OCI-M2 (cell line): ENCODE results near the gene SLC4A5.

Experiments
- DNase-seq: peaks from one replicate; lab custom pipeline; 2025; ENCODE audit not compliant: unreplicated experiment; lab: John Stamatoyannopoulos, UW

Gene SLC4A5

DNA sequence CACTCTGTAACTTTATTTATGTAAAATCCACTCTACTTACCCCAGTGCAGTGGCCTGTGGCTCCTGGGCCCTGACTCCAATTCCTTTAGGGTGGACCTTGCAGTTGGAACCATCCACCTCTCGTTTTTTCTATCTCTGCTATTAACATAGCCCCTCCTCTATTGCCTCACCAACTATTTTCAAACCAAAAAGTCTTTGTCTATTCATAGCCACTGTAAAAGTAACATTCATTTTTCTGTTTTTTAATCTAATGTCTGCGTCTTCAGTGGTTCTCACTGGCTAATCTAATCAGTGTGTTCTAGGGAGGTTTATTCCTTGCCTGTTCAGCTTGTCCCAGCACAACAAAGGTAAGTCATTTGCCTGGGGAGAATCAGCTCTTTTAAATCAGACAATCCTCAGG is at the start of gene SLC4A5:
Gene SLC4A5, minus strand, starts transcription at position 101 of the 400 bp plus-strand sequence. CDS start 28,393 bp downstream, outside the sequence.
- no peak for DNase-seq

DNA sequence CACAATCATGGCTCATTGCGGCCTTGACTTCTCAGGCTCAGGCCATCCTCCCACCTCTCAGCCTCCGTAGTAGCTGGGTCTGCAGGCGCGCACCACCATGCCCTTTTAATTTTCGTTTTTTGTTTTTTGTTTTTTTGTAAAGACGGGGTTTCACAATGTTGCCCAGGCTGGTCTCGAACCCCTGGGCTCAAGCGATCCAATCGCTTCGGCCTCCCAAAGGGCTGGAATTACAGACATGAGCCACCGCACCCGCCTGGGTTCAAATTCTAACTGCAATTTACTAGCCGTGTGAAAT is 49.2 kb upstream of the SLC4A5 start:
- DNase-seq: no peak

GRCh38 chr2:74391580-74392448 is 48.6 kb upstream of the SLC4A5 start:
- DNase-seq: peak; percentile 45

DNA sequence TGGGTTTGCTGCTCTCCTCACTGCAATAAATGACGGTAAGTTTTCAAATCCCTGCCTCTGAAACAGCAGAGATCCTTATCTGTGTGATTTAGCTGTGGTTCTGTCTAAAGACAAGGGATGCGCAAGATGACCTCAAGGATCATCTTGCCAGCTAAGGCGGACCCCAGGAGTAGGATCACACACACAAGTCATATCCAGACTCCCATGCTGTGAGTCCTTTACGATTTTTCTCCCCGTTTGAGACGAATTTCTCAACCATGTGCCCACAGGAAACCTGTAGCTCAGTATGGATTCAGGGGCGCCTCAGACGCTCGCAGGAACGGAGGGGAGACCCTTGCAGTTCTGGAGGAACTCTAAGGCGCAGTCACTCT is 48.0 kb upstream of the SLC4A5 start:
- DNase-seq: no peak

DNA sequence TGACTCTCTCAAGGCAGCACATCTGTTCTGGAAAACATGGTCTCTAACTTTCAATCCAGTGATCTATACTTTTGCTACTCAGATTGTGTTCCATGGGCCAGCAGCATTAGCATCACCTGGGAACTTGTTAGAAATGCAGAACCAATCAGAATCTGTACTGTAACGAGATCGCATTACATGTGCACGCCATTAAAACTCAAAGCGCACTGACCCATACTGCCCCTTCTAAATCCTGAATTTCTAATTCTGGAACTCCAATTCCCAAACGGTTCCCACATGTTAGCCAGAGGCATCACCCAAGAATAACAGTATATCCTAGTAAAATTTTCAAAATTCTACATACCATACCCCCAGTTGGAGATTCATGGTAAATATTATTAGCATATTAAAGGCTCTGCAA is 47.4 kb upstream of the SLC4A5 start:
- no peak for DNase-seq

DNA sequence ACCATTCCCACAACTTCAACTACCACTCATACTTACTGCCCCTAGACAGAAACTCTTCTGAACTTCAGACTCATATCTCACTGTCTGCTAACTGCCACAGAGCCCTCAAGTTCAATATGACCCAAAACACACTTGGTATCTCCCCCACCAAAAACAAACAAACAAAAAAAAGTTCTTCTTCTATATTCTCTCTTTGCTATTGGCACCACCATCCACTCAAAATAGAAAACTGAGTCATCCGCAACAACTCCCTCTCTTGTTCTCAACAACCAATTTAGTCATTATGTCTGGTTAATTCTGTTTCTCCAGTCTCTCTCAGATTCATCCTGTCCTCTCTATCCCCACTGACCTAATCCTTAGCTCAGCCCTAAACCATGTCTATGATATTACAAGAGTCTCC is 44.1 kb upstream of the SLC4A5 start:
- no peak for DNase-seq

DNA sequence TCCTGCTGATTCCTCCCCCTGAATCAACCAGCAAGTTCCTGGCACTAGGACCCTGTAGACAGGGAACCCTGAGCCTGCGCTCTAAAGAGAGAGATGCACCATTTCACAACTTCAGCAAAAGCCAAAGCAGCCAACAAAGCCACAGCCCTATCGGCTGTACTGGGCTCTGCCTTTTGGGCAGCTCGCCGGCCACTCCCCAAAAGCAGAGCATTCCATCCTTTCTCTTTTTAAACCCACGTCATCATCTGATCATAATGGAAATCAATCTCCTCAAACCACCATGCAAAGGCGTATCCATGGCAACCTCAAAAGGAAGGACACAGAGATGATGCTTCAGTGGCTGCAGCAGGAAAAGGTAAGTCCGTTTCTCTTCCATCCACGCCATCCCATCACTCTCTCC is 42.2 kb upstream of the SLC4A5 start:
- DNase-seq: no peak

DNA sequence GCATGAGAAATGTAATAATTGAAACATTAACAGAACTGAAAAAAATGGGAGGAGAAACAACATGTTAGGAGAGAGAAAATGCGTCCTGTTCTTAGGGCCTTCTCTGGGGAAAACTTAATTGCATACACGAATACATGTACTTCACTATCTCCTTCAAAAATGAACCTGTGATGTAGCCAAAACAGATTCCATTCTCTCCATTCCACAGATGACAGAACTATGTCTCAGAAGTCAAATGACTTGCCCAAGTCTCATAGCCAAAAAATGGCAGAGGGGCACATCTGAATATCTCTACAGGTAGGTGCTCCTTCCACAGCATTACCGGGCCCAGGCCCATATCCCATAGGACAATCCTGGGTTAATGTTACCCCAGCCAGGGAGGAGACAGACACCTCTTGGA is 40.8 kb upstream of the SLC4A5 start:
- no peak for DNase-seq

- DNase-seq: no peak
Observed at GRCh38 chr2:74383254-74383653, 40.0 kb upstream of the SLC4A5 start.

- DNase-seq: no peak
Observed at GRCh38 chr2:74381751-74382150, 38.5 kb upstream of the SLC4A5 start.

- DNase-seq: no peak
Observed at GRCh38 chr2:74379851-74380789, 36.9 kb upstream of the SLC4A5 start, which contains the start of gene DCTN1. DCTN1 (minus strand) TSS chr2:74380311; CDS start chr2:74380037, 274 bp downstream.

DNA sequence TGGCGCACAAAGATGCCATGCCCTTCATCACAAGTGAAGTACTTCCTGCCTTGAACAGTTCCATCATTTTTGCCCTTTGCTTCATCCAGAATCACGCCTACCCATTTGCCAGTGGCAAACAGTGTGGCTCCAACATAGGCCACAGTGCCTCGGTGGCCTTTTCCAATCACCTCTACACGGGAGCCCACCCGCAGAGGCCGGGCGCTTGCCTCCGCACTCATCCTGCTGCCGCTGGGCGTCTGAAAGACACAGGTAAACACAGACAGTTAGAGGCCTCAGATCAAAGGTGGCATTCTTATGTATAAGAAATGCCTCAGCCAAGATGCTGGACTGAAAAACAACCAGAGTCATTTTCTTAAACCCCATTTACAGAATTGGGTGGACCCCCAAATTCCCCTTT is 34.8 kb upstream of the SLC4A5 start:
- DNase-seq: no peak

GRCh38 chr2:74375838-74376237 is 32.6 kb upstream of the SLC4A5 start:
- DNase-seq: no peak

DNA sequence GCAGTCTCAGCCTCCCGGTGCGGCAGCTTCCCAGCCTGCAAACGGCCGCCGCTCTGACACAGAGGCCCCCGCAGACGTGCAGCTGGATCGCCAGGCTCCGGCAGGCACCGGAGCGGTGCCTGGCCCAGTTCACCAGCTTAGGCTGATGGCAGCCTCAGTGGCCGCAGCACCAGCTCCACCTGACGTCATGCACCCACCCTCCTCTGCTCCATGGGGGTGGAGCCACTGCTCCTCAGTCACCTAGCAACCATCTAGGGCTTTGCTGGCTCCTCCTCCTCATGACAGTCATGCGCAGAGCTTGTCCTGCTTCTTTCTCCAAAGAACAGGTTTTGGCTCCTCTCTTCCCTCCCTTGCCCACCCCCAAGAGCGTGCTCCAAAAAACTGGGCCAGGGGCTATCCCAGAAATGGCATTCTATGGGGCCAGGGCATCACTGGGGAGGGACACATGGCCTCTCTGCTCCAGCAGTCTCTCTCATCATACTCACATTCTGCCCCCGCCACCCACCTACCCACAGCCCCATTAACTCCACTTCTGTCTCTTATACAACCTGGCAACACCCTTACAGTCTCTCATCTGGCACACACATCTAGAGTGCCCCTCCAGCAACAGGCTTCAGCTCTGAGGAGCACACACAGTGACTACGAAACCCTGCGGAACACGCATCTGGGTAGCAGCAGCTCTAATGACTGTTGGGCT is 31.4 kb upstream of the SLC4A5 start:
- DNase-seq: no peak

DNA sequence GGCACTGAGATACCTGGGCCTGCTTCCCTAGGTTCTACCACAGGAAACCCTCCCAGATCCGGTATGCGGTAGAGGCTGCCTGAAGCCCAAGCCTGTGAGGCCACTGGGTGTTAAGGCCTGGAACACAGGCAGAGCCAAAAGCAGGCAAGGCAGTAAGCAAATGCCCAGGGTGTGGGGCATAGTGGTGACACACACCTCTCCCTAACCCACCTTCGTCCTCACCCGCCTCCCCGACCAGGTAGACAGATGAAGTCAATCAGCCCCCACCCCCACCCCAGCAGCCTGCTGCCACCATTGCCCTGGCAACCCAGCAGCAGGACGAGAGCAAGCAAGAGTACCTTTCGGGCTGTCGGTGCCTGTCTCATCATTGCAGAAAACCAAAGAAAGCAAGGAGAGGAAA is 30.8 kb upstream of the SLC4A5 start:
- no peak for DNase-seq

- no peak for DNase-seq
Observed at GRCh38 chr2:74373221-74373676, 30.0 kb upstream of the SLC4A5 start.

GRCh38 chr2:74372674-74373073 is 29.5 kb upstream of the SLC4A5 start:
- DNase-seq: no peak

DNA sequence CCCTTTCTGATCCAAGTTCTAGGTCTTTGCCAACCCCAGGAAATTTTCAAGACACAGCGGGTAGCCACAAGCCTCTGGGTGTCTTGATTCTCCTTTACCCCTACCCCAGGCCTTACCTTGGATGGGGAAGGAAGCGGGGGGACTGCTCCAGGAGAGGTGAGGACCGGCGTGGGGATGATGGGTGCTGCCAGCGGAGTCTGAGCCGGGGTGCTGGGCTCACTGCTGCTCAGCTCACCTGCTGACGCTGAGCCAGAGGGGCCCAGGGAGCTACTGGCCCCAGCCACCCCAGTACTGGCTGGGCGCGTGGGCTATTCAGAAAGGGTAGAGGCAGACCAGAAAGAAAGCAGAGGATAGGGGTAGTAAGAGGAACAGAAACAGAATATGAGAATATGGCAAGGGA is 28.2 kb upstream of the SLC4A5 start:
- DNase-seq: no peak

DNA sequence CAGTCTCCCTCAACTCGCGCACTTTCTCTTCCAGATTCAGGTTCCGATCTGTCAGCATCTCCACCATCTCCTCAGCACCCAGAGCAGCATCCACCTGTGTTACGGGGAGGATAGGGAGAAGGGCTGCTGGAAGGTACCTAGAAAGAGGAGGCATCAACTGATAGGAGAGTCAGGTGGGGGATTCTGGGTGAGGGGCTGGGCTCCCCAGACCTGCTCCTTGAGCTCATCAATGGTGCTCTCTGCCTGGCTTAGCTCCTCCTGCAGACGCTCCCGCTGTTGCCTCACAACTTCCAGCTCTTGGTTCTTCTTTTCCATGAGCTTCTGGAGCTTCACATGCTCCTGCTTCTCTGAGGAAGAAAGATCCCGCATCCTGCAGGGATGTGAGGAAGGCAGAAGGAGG is 26.8 kb upstream of the SLC4A5 start:
- DNase-seq: no peak

DNA sequence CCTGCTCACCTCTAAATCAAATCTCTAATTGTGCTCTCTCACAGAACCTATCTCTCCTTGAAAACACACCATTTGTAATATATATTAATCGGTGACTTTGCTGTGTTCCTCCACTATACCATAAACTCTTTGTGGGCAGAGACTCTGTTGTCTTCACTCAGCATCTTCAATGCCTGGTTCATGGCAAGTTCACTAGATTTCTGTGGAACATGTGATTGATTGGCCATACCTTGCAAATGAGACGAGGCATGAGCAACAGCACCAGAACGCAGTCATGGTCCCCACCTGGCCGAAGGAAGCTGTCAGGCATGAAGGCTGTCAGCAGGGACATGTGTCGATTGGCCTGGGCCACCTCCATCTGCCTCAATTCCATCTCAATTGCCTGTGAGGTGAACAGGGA is 25.3 kb upstream of the SLC4A5 start:
- no peak for DNase-seq

DNA sequence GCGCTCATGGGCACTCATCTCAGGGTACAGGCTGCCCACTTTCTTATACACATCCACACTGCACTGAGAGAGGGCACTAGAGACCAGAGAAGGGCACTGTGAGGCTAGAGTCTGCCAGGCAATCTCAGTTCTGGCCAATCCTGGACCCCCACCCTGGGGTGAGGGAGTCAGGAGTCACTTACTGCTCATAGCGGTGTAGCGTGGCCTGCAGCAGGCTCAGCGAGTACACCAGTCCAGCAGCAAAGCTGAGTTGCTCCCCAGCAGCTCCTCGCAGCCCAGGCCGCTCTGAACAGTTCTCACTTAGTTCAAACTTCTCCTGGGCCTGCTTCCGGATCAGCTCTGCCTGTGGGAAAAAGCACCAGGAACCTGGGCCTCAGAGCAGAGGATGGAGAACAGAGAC is 24.6 kb upstream of the SLC4A5 start:
- DNase-seq: no peak
